Epithelial cell of esophagus (primary cell): ENCODE data around the gene GLA.

ENCODE experiments used
- DNase-seq: peaks from one replicate; pipeline ENCODE4 v3.0.0; 2010; ENCODE audit warnings: low read depth
- H3K4me3 ChIP-seq: 2 replicates; pipeline ENCODE4 v1.5.1; 2011; ENCODE audit warnings: mild to moderate bottlenecking, low read length, control low read depth
- TF ChIP-seq, protein P1 (sequence below): IDR thresholded peaks from 2 replicates; pipeline ENCODE4 v1.5.1; 2011; ENCODE audit warnings: low read depth, mild to moderate bottlenecking, low read length, control low read depth, inconsistent platforms; ENCODE audit not compliant: insufficient read depth; ENCODE audit errors: missing control alignments

The GLA gene

DNA sequence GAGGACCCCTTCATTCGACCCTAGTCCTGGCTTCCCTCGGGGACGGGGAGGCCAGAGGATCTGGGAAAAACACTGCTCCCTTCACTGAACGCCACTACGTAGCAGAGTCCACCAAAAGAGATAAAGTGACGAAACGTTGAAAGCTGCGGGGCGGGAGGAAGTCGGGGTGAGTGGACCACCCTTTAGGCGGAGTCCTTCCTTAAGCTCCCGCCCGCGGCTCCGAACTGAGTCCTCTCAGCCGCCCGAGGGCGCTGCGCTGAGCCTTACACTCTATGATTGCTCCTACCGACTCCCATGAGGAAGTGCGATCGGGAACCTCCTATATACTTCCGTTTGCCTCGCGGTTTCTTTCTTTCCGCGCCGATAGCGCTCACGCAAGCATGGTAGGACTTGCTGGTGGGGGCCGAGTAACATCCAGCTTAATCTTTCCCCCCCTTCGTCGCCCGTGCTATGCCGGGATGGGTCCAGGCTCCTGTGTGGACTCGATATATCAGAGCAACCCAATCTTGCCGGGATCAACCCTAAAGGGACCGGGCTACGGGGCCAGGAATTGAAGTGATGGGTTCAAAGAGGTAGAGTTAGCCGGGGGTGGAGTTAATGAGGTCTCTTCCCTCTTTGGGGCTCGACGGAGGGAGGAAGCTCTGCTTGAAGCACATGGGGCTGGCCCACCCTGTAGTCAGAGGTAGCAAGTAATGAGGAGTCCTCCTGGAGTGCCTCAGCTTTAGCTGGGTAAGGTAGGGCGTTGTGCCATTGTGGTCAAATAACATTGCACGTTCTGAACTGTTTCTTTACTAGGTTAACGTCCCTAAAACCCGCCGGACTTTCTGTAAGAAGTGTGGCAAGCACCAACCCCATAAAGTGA is 16.8 kb downstream of the GLA start, which contains the start of gene RPL36A:
RPL36A (plus strand) TSS at position 348 of the 862 bp plus-strand sequence; CDS start at position 381, 33 bp downstream.
- TF ChIP-seq, protein P1, sequence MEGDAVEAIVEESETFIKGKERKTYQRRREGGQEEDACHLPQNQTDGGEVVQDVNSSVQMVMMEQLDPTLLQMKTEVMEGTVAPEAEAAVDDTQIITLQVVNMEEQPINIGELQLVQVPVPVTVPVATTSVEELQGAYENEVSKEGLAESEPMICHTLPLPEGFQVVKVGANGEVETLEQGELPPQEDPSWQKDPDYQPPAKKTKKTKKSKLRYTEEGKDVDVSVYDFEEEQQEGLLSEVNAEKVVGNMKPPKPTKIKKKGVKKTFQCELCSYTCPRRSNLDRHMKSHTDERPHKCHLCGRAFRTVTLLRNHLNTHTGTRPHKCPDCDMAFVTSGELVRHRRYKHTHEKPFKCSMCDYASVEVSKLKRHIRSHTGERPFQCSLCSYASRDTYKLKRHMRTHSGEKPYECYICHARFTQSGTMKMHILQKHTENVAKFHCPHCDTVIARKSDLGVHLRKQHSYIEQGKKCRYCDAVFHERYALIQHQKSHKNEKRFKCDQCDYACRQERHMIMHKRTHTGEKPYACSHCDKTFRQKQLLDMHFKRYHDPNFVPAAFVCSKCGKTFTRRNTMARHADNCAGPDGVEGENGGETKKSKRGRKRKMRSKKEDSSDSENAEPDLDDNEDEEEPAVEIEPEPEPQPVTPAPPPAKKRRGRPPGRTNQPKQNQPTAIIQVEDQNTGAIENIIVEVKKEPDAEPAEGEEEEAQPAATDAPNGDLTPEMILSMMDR, result peak; percentile 67
- peak; percentile 88 for DNase-seq
- H3K4me3 ChIP-seq, result peak within 1 kb of the TSS; percentile 77

DNA sequence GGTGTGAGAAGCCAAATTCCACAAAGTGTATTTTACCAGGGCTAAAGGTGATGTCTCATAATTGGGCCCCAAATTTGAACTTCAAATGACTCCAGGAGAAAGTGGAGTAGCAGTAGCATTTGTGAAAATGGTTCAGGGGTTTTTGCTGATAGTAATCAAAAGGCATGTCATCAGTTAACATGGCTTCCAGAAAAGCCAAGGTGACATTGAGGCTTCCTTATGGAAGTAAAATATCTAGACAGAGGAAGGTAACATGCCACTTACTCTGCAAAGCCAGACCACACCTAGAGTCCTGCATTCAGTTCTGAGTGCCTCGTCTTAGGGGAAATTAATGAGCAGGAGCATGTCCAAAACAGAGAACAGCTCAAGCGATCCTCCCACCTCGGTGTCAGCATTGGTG is 19.1 kb downstream of the GLA start:
- DNase-seq, result no peak
- no peak overlapping the region for H3K4me3 ChIP-seq
- TF ChIP-seq, protein P1, result no peak

DNA sequence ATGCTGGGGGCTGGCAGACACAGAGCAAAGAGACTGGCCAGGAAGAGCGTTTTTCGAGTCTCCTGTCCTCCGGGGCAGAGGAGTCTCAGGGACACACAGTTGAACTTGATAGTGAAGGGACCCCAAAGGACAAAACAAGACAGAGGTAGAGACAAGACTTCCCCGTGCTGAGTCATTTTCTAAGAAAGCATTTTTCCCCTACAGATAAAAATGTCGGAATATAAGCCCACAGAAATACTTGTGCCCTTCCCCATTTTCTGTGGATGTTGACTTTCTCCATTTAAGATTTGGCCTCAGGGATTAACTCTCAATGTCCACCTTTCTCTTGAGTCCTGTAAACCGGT is 21.2 kb downstream of the GLA start:
- no peak for DNase-seq
- TF ChIP-seq, protein P1, result no peak
- H3K4me3 ChIP-seq, result no peak overlapping the region

DNA sequence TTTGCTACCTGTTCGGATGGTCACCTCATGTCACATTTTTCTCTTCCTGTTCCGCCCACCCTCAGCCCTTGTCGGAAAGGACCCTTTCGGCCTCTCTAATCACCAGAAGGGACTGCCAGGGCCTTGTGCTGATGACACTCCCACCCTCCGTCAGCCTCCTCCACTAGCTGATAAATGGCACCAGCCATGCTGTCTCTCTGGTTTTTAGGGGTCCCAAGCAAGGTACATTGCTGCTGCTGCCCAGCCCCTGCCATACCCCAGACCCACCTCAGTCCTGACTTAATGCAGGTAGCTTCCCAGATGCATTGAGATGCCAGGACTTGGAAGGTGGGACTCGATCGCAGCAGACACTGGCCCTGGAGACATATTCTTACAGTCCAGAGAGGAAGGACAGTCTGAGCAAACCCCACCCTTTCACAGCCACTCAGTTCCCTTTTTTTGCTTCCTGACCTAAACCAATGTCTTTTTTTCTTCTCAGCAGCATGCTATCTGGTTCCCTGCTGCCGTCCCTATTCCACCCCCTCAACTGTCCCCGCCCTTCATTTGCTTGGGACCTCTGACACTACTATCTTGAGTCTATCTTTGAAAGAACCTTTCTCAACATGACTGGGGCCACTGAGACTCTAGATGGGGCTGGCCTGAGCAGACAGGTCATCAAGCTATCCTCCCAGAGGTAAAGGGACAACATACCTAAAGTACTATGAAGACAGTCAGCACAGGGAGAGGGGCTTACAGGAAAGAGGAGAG is 21.8 kb downstream of the GLA start, which contains the start of gene BTK:
BTK (minus strand) TSS at position 397 of the 747 bp plus-strand sequence. CDS start 10,907 bp downstream, outside the sequence.
- TF ChIP-seq, protein P1, result no peak
- DNase-seq, result no peak
- no peak within 1 kb of the TSS for H3K4me3 ChIP-seq

DNA sequence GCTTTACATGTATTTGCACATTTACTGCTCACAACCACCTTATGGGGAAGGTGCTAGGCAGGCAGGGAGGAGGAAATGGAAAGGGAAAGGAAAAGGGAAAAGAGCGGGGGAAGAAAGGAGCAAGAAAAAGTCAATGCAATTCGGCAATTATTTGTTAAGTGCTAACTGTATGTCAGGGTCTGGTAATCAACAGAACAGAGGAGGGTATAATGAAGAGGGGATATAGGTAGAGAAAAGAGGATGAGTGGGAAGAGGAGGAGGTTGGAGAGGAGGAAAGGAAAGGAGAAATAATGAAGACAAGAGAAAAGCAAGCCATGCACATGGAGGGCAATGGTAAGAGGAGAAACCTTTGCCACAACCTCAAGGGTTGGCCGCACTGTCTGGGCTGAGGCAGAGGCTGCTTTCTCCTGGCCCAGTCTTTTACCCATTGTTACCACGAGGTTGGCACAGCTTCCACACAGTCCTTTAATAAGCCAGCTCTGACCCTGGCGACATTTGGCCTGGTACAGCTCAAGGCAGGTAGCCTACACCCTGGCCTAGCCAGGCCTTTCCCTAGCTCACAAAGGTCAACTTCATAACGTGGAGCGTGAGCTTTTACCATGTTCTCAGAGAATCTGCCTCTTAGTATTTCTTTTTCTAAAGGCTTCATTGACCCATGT is 22.6 kb downstream of the GLA start:
- H3K4me3 ChIP-seq, result no peak overlapping the region
- no peak for DNase-seq
- TF ChIP-seq, protein P1, result no peak

DNA sequence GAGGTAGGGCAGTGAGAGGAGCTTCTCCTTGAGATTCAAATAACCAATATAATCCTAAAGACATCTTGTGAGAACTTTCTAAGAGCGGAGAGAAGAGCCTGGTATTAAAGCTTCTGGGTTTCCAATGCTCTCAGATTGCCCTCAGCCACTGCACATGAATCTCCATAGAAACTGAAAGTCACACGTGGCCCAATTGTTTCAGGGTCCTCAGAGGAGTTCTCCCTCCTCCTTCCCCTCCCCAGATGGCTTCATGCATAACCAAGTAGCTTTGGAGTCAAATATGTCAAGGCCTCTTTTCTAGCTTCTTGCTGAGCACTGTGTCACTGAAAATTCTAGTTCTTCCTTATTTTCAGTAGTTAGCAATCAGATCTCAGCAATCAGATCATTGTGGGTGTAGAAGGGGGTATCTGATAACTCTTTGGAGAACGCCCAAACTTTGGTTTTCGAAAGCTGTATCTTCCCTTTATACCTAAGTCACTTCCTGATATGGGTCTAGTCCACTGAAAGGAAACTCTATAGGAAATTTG is 24.0 kb downstream of the GLA start:
- no peak overlapping the region for H3K4me3 ChIP-seq

More for the DNA sequence above, 24.0 kb downstream of the GLA start:
- TF ChIP-seq, protein P1, result no peak
- DNase-seq, result no peak
